Activated CD4-positive, alpha-beta memory T cell treated with anti-CD3 and anti-CD28 coated beads, Interleukin-2, amount 10 ng/mL, durations not matched to agents 7 days and 5 days (primary cell): ENCODE data around the gene FARP1. TPM values are rescaled to one million over a fixed set of nuclear protein-coding genes. Genes with fewer than 3 reads are reported as not detected.

Experiments
- CTCF ChIA-PET: fragments of 350-600 bp; sonication (Branson Sonifier 250); formaldehyde crosslinking; loops from one replicate; lab custom pipeline; 2021; ENCODE audit warnings: antibody characterized with exemption, inconsistent platforms; lab: Charles Lee
- POLR2A ChIA-PET: fragments of 350-600 bp; sonication (Branson Sonifier 250); formaldehyde crosslinking; loops from one replicate; lab custom pipeline; 2021; ENCODE audit warnings: antibody characterized with exemption; lab: Charles Lee
- DNase-seq: peaks from one replicate; pipeline ENCODE4 v3.0.0-alpha.2; 2020
- H3K27ac Mint-ChIP-seq: one replicate; pipeline ENCODE4 v1.8.0; 2021; ENCODE audit warnings: mild to moderate bottlenecking, mixed read lengths
- H3K27me3 Mint-ChIP-seq: one replicate; pipeline ENCODE4 v1.8.0; 2021; ENCODE audit warnings: mixed read lengths
- H3K36me3 Mint-ChIP-seq: one replicate; pipeline ENCODE4 v1.8.0; 2021; ENCODE audit warnings: low read depth, mixed read lengths
- H3K4me1 Mint-ChIP-seq: one replicate; pipeline ENCODE4 v1.8.0; 2021; ENCODE audit warnings: mixed read lengths
- H3K4me3 Mint-ChIP-seq: one replicate; pipeline ENCODE4 v1.8.0; 2021; ENCODE audit warnings: mild to moderate bottlenecking, mixed read lengths
- H3K9me3 Mint-ChIP-seq: one replicate; pipeline ENCODE4 v1.8.0; 2021; ENCODE audit warnings: mixed read lengths
- total RNA-seq, 2 experiments: library from RNA; stranded (reverse); gene quantifications; one replicate each; pipeline ENCODE4 v1.2.3, GENCODE V29; 2021

FARP1 gene
- total RNA-seq, 2 experiments from 2014 or later, result 0.50 to 0.75 TPM

- peaks cover 91% of the 10 kb centered on the region for H3K4me1 Mint-ChIP-seq
- H3K4me3 Mint-ChIP-seq, result no peak overlapping the region
- POLR2A ChIA-PET, result interaction anchor here (1.0 to 2.6 kb wide), 4 partner anchors 23 to 95 kb away, joined by 3 to 15 read pairs (median 6); no protein-coding TSS in a partner anchor
- H3K9me3 Mint-ChIP-seq, result no peaks in the 10 kb centered on the region
- no peaks in the 10 kb centered on the region for H3K27me3 Mint-ChIP-seq
- H3K36me3 Mint-ChIP-seq, result peaks cover 32% of the 10 kb centered on the region
- CTCF ChIA-PET, result interaction anchor here (0.8 to 4.6 kb wide), 8 partner anchors 11 to 170 kb away, joined by 3 to 19 read pairs (median 4); no protein-coding TSS in a partner anchor
- peak overlapping the region; percentile 90 for H3K27ac Mint-ChIP-seq
- no peak for DNase-seq
Observed at GRCh38 chr13:98482476-98483444, 339.9 kb downstream of the FARP1 start.

DNA sequence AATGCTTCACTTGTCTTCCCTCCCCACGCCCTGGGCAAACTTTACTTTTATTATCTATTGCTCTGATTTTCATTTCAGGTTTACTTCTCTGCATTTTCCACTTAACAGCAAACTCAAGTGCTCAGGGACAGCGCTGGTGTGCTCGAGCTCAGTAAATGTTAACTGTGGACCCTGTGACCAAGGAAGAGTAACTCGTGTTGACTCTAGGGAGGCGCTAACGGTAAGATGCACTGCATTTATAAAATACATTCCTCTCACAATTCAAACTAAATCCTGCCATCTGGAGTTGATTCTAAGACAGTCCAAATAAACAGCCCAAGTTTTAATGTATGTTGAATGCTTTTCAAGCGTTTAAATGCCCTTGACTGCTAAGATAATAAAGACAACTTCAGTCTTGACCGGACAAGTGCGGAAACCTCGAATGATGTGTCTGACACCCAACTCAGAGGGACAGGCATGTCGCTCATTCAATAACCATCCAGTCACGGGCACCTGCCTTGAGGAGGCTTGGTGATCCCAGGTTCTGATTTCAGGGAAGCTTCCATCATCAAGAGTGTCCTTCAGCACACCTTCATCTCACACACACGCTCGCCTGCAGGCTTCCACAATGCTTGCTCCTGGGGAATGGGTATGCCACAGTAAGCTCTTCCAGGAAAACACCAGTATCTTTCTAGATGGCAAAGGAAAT, 340.9 kb downstream of the FARP1 start:
- peaks cover 24% of the 10 kb centered on the region for H3K36me3 Mint-ChIP-seq
- H3K4me1 Mint-ChIP-seq, result peaks cover 91% of the 10 kb centered on the region
- CTCF ChIA-PET, result interaction anchor here (1.2 to 4.6 kb wide), 8 partner anchors 12 to 170 kb away, joined by 3 to 19 read pairs (median 5); no protein-coding TSS in a partner anchor
- POLR2A ChIA-PET, result interaction anchor here (0.9 to 3.0 kb wide), 11 partner anchors 10 to 94 kb away, joined by 3 to 21 read pairs (median 7); partner anchors contain the start of gene STK24
- no peak overlapping the region for H3K4me3 Mint-ChIP-seq
- DNase-seq, result no peak
- no peaks in the 10 kb centered on the region for H3K9me3 Mint-ChIP-seq
- peak overlapping the region; percentile 90 for H3K27ac Mint-ChIP-seq
- no peaks in the 10 kb centered on the region for H3K27me3 Mint-ChIP-seq

DNA sequence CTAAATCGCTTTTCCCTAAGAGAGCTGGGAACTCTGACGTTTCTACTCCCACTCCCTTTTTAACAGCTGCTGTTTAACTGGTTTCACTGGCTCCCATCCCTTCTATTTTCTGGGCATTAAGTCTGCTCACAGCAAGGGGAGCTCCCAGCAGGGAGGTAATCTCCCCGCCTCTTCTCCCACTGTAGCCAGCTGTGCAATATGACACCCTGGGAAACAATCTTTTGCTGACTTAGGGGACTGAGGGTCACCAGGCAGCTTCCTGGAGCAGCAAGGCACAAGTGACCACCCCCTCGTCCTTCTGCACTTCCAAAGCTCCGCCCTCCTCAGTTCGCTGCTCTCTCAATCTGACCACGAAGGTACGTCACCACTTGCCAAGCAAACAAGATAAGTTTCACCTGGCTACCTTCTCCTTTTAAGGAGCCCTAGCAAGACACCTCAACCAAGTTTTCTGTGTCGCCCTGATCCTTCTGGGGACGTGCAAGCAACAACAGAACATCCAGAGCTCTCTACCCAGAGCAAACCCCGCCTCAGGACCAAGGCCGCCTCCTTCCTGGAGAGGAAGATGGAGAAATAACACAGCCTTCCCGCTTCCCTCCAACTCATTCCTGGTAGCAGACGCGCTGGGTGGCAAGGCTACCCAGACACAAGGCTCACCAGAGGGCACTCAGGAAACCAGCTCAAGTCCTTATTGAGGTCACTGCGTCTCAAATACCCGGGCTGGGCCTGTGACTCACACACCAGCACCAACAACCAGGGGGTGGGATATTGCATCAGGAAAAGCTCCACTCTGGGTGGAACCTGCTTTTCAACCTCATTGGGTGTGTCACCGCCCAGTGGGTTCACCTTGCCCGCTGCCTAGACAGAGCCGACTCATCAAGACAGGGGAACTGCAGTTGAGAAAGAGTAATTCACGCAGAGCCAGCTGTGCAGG, 341.7 kb downstream of the FARP1 start:
- Mint-ChIP-seq H3K36me3 (peaks cover 23% of the 10 kb centered on the region), H3K9me3 (no peaks in the 10 kb centered on the region), H3K4me1 (peaks cover 90% of the 10 kb centered on the region), H3K27ac (peak overlapping the region; percentile 90), H3K4me3 (peak overlapping the region; percentile 51), H3K27me3 (no peaks in the 10 kb centered on the region)
- ChIA-PET CTCF (interaction anchor here (0.9 to 4.6 kb wide), 14 partner anchors 11 to 169 kb away, joined by 3 to 19 read pairs (median 4); no protein-coding TSS in a partner anchor), POLR2A (interaction anchor here (0.8 to 3.0 kb wide), 21 partner anchors 8 to 95 kb away, joined by 3 to 24 read pairs (median 5); partner anchors contain the start of gene STK24)
- DNase-seq, result peak; percentile 83

GRCh38 chr13:98485561-98485960, 342.7 kb downstream of the FARP1 start:
- ChIA-PET CTCF (interaction anchor here (1.0 to 4.6 kb wide), 11 partner anchors 10 to 168 kb away, joined by 3 to 19 read pairs (median 5); no protein-coding TSS in a partner anchor), POLR2A (interaction anchor here (0.8 to 3.0 kb wide), 16 partner anchors 9 to 168 kb away, joined by 3 to 24 read pairs (median 6); partner anchors contain the start of gene STK24)
- Mint-ChIP-seq H3K27ac (peak overlapping the region; percentile 90), H3K4me1 (peaks cover 93% of the 10 kb centered on the region), H3K9me3 (no peaks in the 10 kb centered on the region), H3K4me3 (peak overlapping the region; percentile 18), H3K27me3 (no peaks in the 10 kb centered on the region), H3K36me3 (peaks cover 29% of the 10 kb centered on the region)
- no peak for DNase-seq

GRCh38 chr13:98486412-98486811, 343.5 kb downstream of the FARP1 start:
- H3K4me1 Mint-ChIP-seq, result peaks cover 90% of the 10 kb centered on the region
- ChIA-PET CTCF (interaction anchor here (0.6 to 4.6 kb wide), 3 partner anchors 41 to 59 kb away, joined by 3 to 19 read pairs (median 4); no protein-coding TSS in a partner anchor), POLR2A (interaction anchor here (0.7 to 3.0 kb wide), 5 partner anchors 18 to 167 kb away, joined by 3 to 21 read pairs (median 3); no protein-coding TSS in a partner anchor)
- H3K4me3 Mint-ChIP-seq, result no peak overlapping the region
- no peaks in the 10 kb centered on the region for H3K9me3 Mint-ChIP-seq
- no peaks in the 10 kb centered on the region for H3K27me3 Mint-ChIP-seq
- DNase-seq, result no peak
- H3K36me3 Mint-ChIP-seq, result peaks cover 27% of the 10 kb centered on the region
- peak overlapping the region; percentile 90 for H3K27ac Mint-ChIP-seq

- Mint-ChIP-seq H3K27me3 (no peaks in the 10 kb centered on the region), H3K9me3 (no peaks in the 10 kb centered on the region), H3K27ac (peak overlapping the region; percentile 90), H3K4me3 (no peak overlapping the region), H3K36me3 (peaks cover 25% of the 10 kb centered on the region), H3K4me1 (peaks cover 88% of the 10 kb centered on the region)
- POLR2A ChIA-PET, result interaction anchor here (0.7 to 3.0 kb wide), 4 partner anchors 17 to 167 kb away, joined by 3 to 12 read pairs (median 3); no protein-coding TSS in a partner anchor
- DNase-seq, result no peak
- CTCF ChIA-PET, result interaction anchor here (1.0 to 4.6 kb wide), 2 partner anchors 42 to 55 kb away, joined by 4 to 19 read pairs; no protein-coding TSS in a partner anchor
Observed at GRCh38 chr13:98487016-98487415, 344.1 kb downstream of the FARP1 start.

DNA sequence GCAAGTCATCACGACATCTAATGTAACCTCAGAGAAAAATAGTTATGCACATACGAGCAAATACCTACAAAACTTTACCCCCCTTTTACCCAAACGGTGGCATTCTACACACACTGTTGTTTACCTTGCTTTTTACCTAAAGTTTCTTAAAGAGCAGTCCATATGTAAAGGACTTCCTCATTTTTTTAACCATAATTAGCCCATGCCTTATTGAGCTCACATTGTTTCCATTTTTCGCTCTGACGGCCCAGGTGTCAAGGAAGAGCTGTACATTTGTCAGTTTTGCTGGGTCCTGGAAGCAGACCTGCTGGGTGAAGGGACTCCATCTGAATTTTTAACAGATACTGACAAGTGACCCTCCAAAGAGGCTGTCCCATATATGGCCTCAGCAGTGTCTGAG, 344.6 kb downstream of the FARP1 start:
- Mint-ChIP-seq H3K9me3 (no peaks in the 10 kb centered on the region), H3K36me3 (peaks cover 25% of the 10 kb centered on the region), H3K27me3 (no peaks in the 10 kb centered on the region), H3K27ac (peak overlapping the region; percentile 55), H3K4me1 (peaks cover 88% of the 10 kb centered on the region), H3K4me3 (no peak overlapping the region)
- no peak for DNase-seq
- ChIA-PET CTCF (no interaction called here), POLR2A (interaction anchor here (2.0 kb wide), 1 partner anchor 11 kb away, joined by 5 read pairs; no protein-coding TSS in a partner anchor)

- H3K36me3 Mint-ChIP-seq, result peaks cover 30% of the 10 kb centered on the region
- no peaks in the 10 kb centered on the region for H3K9me3 Mint-ChIP-seq
- H3K27ac Mint-ChIP-seq, result no peak overlapping the region
- no peak overlapping the region for H3K4me3 Mint-ChIP-seq
- CTCF ChIA-PET, result interaction anchor here (1.4 kb wide), 1 partner anchor 164 kb away, joined by 3 read pairs; no protein-coding TSS in a partner anchor
- POLR2A ChIA-PET, result interaction anchor here (0.7 to 2.0 kb wide), 3 partner anchors 12 to 68 kb away, joined by 3 to 5 read pairs (median 3); no protein-coding TSS in a partner anchor
- peaks cover 83% of the 10 kb centered on the region for H3K4me1 Mint-ChIP-seq
- no peak for DNase-seq
- no peaks in the 10 kb centered on the region for H3K27me3 Mint-ChIP-seq
Observed at GRCh38 chr13:98488736-98489135, 345.8 kb downstream of the FARP1 start.

GRCh38 chr13:98489446-98490194, 346.7 kb downstream of the FARP1 start:
- no peak for DNase-seq
- ChIA-PET CTCF (interaction anchor here (1.1 to 1.4 kb wide), 2 partner anchors 15 to 163 kb away, joined by 3 to 4 read pairs; no protein-coding TSS in a partner anchor), POLR2A (interaction anchor here (0.7 to 2.0 kb wide), 3 partner anchors 13 to 67 kb away, joined by 3 to 5 read pairs (median 3); no protein-coding TSS in a partner anchor)
- Mint-ChIP-seq H3K9me3 (no peaks in the 10 kb centered on the region), H3K4me3 (no peak overlapping the region), H3K27me3 (no peaks in the 10 kb centered on the region), H3K4me1 (peaks cover 77% of the 10 kb centered on the region), H3K36me3 (peaks cover 33% of the 10 kb centered on the region), H3K27ac (peak overlapping the region; percentile 36)

DNA sequence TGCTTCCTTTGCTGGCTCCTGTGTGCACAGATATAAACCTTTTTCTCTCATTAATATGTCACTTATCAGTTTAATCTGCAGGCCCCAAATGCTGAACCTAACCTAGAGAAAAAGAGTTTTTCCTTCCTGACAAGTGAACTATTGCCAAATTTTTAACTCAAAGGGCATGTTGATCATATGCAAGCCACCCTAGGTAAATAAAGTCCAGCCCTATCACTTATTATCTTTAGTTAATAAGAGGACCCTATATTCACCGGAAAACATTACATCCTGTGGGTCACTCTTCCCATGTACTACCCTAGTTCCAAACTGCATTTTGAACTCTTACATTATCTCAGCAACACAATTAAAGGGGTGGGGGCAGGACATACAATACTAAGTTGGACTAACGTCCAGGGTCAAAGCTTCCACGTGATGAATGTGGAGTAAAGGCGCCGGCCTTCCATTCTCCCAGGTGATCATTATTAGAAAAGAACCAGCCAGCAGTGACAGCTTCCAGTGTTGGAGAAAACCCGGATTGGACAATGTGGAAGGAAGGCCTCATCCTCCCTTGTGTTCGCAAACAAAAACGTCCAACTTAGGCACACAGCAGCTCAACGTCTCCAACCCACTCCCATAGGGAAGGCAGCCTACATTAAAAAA, 347.4 kb downstream of the FARP1 start:
- ChIA-PET CTCF (interaction anchor here (1.1 kb wide), 1 partner anchor 14 kb away, joined by 4 read pairs; no protein-coding TSS in a partner anchor), POLR2A (interaction anchor here (0.7 to 1.5 kb wide), 2 partner anchors 13 to 66 kb away, joined by 3 read pairs; no protein-coding TSS in a partner anchor)
- H3K4me3 Mint-ChIP-seq, result no peak overlapping the region
- no peak for DNase-seq
- H3K4me1 Mint-ChIP-seq, result peaks cover 70% of the 10 kb centered on the region
- H3K9me3 Mint-ChIP-seq, result no peaks in the 10 kb centered on the region
- peaks cover 35% of the 10 kb centered on the region for H3K36me3 Mint-ChIP-seq
- no peak overlapping the region for H3K27ac Mint-ChIP-seq
- no peaks in the 10 kb centered on the region for H3K27me3 Mint-ChIP-seq
